Gastroesophageal sphincter (tissue), 3 donors: ENCODE results near the gene TESPA1.

Experiments used
- CTCF ChIP-seq, 4 experiments: fragments of 200-600 bp in 2 of 4; fragments of 450-650 bp in 2 of 4; sonication (generic) in 1 of 4; IDR thresholded peaks; one replicate each; pipeline ENCODE4 v1.5.1; 2017 to 2019; ENCODE audit warnings: antibody characterized with exemption in 4 of 4, mild to moderate bottlenecking in 2 of 4, moderate library complexity in 2 of 4
- POLR2AphosphoS5 ChIP-seq: sonication (generic); formaldehyde crosslinking; IDR thresholded peaks from one replicate; pipeline ENCODE4 v1.6.1; 2017; ENCODE audit warnings: antibody characterized with exemption

- TF ChIP-seq CTCF (IDR thresholded peaks at IDR 0.05) (no peak), POLR2AphosphoS5 (no peak)
Observed at GRCh38 chr12:54949073-54949711, 35.4 kb downstream of the TESPA1 start.
